Measurements from ENCODE around the gene PHF2. TPM values are rescaled to one million over a fixed set of nuclear protein-coding genes. Genes with fewer than 3 reads are reported as not detected.

The PHF2 gene
- polyA plus RNA-seq, 1 of the 3 experiments (the other 2 are of a cell fraction) = 11.2 TPM

DNA sequence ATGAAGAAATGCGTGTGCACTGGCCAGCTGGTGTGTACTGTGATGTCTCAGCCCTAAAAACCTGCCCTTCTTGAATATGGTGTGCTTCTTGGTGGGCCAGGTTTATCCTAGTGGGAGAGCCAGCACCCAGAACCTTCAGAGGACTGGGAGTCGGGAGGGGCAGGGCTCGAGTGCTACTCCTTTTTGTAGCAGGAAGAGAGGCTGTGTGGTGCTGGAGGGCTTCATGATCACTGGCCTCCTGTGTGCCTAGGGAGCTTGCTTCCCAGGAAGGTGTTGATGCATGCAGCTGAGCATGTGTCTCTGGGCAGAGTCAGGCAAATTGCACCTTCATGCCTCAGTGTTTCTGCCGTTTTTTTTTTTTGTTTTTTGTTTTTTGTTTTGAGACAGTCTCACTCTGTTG lies 20.0 kb downstream of the PHF2 start:
- no peak for DNase-seq
- no peak overlapping the region for H3K27ac ChIP-seq (ENCODE audit: low read depth in 2 of 2, low read length in 1 of 2)
- no peak overlapping the region for H3K9ac ChIP-seq
- no peaks in the 10 kb centered on the region for H3K9me2 ChIP-seq
- ChIA-PET CTCF (interaction anchor here (1.1 kb wide), 1 partner anchor 9 kb away, joined by 6 read pairs; no protein-coding TSS in a partner anchor), POLR2A (no interaction called here)
- H4K20me1 ChIP-seq (ENCODE audit: insufficient read depth) = peaks cover 36% of the 10 kb centered on the region
- no peak overlapping the region for H2AFZ ChIP-seq (ENCODE audit: low read depth)
- H3K9me3 ChIP-seq = no peaks in the 10 kb centered on the region
- no peaks in the 10 kb centered on the region for H3K27me3 ChIP-seq (ENCODE audit: insufficient read depth)
- WGBS (ENCODE audit: low lambda C conversion rate) = 76% methylated on average over 4 of the region's 4 CpGs
- peaks cover 0 to 22% of the 10 kb centered on the region in 2 experiments; a peak in 1 of 4 replicates for H3K4me1 ChIP-seq (ENCODE audit: control insufficient read depth in 1 of 2, insufficient read depth in 2 of 2, low read depth in 1 of 2, low read length in 1 of 2)
- H3F3A ChIP-seq (replicated peaks; ENCODE audit: insufficient read depth) = no peaks in the 10 kb centered on the region
- H3K4me2 ChIP-seq = no peak overlapping the region
- no peak overlapping the region for H3K4me3 ChIP-seq (ENCODE audit: low read depth in 2 of 2, low read length in 1 of 2)
- peaks cover 0 to 2% of the 10 kb centered on the region in 2 experiments for H3K36me3 ChIP-seq (replicated peaks in 1 of 2; ENCODE audit: control insufficient read depth in 1 of 2, insufficient read depth in 2 of 2, low read length in 1 of 2)
- peaks cover 37% of the 10 kb centered on the region; the same call in 1 of the 2 replicates for H3K79me2 ChIP-seq (ENCODE audit: insufficient read depth)
- TF ChIP-seq ELF1 (IDR thresholded peaks at IDR 0.05) = no peak
- no peak for TF ChIP-seq ZBTB33 (IDR thresholded peaks at IDR 0.05; ENCODE audit: borderline replicate concordance, low read depth)
- no peak for TF ChIP-seq YY1 (IDR thresholded peaks at IDR 0.05; ENCODE audit: low read depth)
- no peak for TF ChIP-seq TEAD4 (IDR thresholded peaks at IDR 0.05; ENCODE audit: borderline replicate concordance, insufficient read depth)
- no peak for TF ChIP-seq EP300 (IDR thresholded peaks at IDR 0.05; ENCODE audit: borderline replicate concordance in 1 of 2, low read depth in 1 of 2, low read length in 1 of 2)
- TF ChIP-seq SMC3 (IDR thresholded peaks at IDR 0.05; ENCODE audit: low read depth, low read length) = no peak
- no peak for TF ChIP-seq EZH2phosphoT487 (IDR thresholded peaks at IDR 0.05; ENCODE audit: borderline replicate concordance, low read depth)
- TF ChIP-seq TCF12 (IDR thresholded peaks at IDR 0.05) = no peak
- TF ChIP-seq, protein P1, sequence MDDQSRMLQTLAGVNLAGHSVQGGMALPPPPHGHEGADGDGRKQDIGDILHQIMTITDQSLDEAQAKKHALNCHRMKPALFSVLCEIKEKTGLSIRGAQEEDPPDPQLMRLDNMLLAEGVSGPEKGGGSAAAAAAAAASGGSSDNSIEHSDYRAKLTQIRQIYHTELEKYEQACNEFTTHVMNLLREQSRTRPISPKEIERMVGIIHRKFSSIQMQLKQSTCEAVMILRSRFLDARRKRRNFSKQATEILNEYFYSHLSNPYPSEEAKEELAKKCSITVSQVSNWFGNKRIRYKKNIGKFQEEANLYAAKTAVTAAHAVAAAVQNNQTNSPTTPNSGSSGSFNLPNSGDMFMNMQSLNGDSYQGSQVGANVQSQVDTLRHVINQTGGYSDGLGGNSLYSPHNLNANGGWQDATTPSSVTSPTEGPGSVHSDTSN (IDR thresholded peaks at IDR 0.05) = no peak
- TF ChIP-seq SIN3A (IDR thresholded peaks at IDR 0.05; ENCODE audit: borderline replicate concordance, low read depth, low read length) = no peak
- no peak for TF ChIP-seq MXI1 (IDR thresholded peaks at IDR 0.05; ENCODE audit: low read depth, low read length)
- TF ChIP-seq USF2 (IDR thresholded peaks at IDR 0.05; ENCODE audit: borderline replicate concordance, low read depth, low read length) = no peak
- no peak for TF ChIP-seq JUND (IDR thresholded peaks at IDR 0.05)
- TF ChIP-seq TAF1 (IDR thresholded peaks at IDR 0.05; ENCODE audit: borderline replicate concordance, low read depth, low read length) = no peak
- TF ChIP-seq, protein P2, sequence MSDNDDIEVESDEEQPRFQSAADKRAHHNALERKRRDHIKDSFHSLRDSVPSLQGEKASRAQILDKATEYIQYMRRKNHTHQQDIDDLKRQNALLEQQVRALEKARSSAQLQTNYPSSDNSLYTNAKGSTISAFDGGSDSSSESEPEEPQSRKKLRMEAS (IDR thresholded peaks at IDR 0.05; ENCODE audit: low read depth) = no peak
- no peak for TF ChIP-seq CTCF (IDR thresholded peaks at IDR 0.05)
- no peak for TF ChIP-seq MEF2A (IDR thresholded peaks at IDR 0.05; ENCODE audit: borderline replicate concordance, low read depth)
- no peak for TF ChIP-seq RXRA (IDR thresholded peaks at IDR 0.05; ENCODE audit: borderline replicate concordance, low read depth)
- no peak for TF ChIP-seq CHD2 (IDR thresholded peaks at IDR 0.05; ENCODE audit: low read length, partially characterized antibody)

All from SK-N-SH (cell line).